GM19397 (cell line): Measurements from ENCODE around the gene ELOVL7.
"Not testable (repeated sequence)": the region's sequence is repeated elsewhere in the genome, so short reads cannot be mapped to it uniquely, and the experiment has no call there.

Experiments used
- ATAC-seq: cut with Tn5 transposase; IDR thresholded peaks from one replicate; pipeline ENCODE4 v1.9.1; 2021; ENCODE audit warnings: mild to moderate bottlenecking, moderate library complexity; ENCODE audit not compliant: unreplicated experiment

Gene ELOVL7

DNA sequence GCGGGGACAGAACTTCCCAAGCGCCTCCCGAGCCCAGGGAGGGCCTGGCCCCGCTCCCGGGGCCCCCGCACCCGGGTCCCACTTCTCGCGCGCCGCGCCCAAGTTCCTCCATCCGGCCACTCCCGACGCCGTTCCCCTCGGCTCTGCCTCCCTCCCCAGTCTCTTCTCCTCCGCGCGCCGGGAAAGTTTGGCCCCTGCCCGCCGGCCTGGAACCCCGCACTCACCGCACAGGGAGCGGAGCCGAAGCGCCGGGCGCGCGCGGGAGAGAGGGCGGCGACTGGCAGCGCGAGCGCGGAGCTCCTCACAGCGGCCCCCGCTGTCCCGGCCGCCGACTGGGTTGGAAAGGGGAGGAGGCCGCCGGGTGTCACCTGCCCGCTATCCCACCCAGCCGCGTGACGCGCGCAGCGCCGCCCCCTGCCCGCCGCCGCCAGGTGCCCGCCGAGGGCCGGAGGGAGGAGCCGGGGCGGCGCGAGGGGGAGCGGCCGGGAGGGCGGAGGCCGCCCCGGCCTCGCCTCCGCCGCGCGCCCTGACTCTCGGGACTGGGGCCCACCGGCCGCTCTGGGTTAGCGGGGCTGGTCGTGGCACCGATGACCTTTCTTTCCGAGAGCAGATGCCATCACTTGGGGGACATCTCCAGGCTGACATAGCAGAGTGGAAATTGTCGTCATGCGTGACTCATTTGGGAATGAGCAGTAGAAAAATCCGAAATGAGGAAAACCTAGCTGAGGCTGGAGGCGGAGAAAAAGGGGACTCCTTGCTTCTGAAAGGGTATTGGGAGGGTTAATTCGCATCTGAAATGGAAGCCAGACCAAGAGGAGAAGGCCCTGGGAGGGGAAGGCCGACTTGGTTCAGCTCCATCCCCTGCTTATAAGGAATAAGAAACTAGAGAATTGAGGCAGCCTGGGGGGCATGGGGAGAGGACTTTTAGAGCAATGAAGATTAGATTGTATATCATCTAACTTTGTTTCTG, at the start of gene ELOVL7:
Gene ELOVL7, minus strand, starts transcription at position 334 of the 970 bp plus-strand sequence. CDS start 56,872 bp downstream, outside the sequence.
- ATAC-seq = peak; percentile 91

DNA sequence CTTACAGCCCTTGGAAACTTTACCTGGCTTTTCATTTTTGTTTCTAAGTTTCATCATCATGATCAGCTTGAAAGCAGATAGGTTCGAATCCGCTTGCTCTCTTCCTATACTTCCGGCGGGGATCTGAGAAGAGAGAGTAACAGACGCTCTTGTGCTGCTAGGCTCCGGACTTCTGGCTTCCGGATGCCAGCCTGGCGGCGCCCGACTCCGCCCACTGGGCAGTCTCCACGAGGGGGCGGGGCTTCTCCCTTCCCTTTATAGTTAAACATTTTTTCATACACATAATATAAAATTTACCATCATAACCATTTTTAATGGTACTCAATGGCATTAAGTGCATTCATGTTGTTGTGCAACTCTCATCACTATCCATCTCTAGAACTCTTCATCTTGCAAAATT, 49.5 kb upstream of the ELOVL7 start:
- ATAC-seq = no peak

DNA sequence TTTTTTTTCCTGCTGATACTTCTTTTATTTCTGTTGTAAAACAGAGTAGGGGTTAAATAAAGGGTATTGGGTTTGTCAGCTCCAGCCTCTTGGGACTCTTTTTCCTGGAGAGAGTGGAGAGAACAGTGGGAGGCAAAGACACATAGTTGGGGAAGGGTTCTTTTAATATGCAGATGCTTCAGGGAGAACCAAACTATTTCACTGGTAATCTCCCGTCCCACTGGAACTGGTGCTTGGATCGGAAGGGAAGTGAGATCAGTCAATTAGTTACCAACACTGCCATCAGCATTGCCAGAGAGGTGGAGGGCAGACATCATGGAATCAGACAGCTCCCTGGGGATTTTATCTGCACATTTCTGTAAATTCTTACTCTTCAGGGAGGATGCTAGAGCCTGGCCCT, 47.6 kb upstream of the ELOVL7 start:
- no peak for ATAC-seq

DNA sequence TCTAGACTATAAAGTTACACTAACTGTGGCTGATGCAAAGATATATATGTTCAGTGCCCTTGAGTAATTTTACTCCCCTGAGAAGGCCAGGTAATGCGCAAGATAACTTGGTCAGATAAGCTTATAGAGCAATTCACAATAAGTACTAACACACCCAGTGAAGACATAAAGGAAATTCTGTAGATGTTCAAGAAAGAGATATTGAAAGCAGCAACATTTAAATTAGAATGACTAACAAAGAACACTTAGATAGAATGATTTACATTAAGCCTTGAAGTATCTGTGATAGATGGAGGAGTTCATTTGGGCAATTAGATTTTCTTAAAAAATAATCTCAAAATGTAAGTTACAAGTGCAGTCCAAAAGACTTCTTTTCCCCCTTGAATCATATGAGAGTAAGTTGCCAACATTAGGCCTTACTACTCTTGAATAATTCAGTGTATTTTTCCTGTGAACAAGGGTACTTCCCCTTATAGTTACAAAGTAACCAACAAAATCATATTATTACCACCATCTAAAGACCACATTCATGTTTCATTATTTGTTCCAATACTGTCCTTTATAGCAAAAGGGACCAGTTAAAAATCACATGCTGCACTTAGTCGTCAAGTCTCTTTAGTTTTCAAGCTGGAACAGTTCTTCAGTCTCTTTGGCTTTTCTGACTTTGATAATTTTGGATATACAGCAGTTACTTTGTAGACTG, 44.4 kb upstream of the ELOVL7 start:
- no peak for ATAC-seq

DNA sequence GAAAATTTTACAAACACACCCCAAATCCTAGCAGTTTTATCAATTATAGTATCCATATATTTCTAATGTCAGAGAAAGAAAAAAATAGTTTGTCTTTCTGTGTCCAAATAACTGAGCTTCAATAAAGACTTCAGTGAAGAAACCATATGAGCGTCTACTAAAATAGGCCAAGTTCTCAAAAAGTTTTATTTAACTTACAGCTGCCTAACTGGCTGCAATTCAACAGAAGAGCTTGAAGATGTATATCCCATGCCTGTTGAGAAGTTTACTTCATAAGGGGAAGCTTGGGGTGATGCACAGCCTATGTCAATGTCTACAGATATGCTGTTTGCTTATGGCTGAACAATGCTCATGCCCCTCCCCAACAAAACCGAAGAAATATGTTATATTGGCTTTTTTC, 43.7 kb upstream of the ELOVL7 start:
- no peak for ATAC-seq

DNA sequence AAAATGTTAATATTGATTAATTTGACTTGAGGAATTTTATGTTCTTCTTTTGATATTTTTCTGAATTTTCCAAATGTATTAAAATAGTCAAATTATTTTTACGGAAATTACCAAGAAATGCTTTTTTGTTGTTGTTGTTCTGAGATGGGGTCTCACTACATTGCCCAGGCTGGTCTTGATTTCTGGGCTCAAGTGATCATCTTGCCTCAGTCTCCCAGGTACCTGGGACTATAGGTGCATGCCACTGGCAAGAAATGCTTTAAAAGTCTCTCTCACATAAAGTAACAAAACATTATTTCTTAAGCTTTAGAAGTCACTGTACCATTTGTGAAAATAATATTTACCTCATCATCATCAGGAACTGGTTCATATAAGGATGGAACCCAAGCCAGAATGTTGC, 43.0 kb upstream of the ELOVL7 start:
- no peak for ATAC-seq

DNA sequence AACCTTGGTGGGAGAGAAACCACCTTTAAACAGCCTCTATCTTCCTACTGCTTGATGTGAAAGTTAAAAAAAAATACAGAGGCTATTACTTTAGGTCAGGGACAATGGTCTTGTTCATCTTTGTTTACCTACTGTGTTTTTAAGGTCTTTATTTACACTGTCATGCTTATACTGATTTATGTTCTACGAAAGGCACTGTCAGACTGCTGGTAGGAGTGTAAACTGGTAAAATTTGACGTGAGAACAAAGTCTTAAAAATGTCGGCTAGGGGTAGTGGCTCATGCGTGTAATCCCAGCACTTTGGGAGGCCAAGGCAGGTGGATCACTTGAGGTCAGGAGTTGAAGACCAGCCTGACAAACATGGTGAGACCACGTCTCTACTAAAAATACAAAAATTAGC, 42.1 kb upstream of the ELOVL7 start:
- no peak for ATAC-seq

DNA sequence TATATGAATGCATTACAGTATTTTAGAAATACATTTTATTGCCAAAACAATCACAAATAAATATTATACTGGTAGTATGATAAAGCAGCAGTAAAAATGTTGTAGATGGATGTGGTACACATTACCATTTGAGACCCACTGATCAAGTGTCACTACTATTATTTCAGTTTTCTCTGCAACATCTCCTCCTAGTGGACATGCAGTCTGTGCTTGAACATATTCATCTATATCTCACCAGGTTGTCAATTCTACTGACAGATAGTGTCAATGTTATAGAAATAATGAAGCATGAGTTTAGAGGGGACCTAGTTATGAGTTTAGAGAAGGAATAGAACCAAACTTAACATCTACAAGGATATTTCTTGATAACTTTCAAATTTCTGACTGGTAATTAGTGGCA, 39.2 kb upstream of the ELOVL7 start:
- ATAC-seq = no peak

DNA sequence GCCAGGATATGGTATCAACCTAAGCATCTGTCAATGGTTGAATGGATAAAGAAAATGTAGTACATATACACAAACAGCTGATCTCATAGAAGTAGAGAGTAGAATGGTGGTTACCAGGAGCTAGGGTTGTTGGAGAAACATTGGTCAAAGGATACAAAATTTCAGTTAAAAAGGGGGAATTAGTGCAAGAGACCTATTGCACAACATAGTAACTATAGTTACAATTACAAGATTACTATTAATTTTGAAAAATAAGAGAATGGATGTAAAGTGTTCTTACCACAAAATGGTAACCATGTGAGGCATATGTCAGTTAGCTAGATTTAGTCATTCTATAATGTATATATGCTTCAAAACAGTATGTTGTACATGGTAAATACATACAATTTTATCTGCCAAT, 28.8 kb upstream of the ELOVL7 start:
- ATAC-seq = no peak

DNA sequence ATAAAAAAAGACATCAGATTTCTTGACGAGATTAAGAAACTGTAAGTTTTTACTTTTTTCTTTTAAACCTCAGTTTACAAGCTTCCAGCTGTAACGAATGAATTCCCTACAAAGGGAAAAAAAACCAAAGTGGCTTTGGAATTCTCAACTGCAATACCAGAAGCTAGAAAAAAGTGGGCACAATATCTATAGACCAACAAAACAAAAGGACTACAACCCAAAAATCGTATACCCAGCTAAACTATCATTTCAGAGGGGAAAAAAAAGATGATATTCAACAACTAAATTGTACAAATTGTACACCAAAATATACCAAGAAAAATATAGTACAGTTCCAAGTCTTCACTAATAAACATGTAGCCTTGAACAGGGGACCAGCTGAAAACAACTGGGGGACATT, 26.8 kb upstream of the ELOVL7 start:
- no peak for ATAC-seq

DNA sequence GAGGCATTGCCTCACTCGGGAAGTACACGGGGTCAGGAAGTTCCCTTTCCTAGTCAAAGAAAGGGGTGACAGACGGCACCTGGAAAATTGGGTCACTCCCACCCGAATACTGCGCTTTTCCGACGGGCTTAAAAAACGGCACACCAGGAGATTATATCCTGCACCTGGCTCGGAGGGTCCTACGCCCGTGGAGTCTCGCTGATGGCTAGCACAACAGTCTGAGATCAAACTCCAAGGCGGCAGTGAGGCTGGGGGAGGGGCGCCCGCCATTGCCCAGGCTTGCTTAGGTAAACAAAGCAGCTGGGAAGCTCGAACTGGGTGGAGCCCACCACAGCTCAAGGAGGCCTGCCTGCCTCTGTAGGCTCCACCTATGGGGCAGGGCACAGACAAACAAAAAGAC, 16.5 kb upstream of the ELOVL7 start:
- not testable (repeated sequence) for ATAC-seq

DNA sequence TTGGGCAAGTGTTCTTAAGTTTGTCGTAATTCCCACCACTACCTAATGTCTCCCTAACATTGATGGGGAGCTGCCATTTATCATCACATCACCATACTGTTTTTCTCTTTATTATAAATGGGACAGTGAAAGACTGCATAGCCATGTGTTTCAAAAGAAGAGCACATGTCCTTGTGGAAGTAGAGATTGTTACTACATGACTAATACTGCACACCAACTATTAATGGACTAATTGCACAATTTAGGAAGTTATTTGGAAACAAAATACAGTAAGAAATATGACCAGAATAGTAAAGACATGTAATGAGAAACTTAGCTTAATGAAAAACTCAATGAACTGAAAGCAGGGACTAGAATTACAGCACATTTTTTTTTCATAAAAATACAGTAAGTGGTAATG, 12.0 kb upstream of the ELOVL7 start:
- no peak for ATAC-seq

DNA sequence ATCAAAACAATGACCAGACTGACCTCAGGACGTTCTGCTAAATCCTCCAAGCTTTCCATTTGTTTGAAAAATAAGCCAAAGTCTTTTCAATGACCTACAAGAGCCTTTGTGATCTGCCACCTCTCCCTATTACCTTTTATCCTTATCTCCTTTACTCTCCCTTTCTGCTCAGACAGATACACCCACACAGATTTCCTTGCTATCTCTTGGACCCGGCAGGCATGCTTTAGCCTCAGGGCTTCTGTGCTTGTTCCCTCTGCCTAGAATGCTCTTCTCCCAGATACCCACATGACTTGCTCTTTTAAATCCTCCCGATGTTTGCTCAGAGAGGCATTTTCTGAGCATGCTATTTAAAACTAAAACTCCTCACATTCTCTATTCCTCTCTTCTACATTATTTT, 8.9 kb upstream of the ELOVL7 start:
- ATAC-seq = no peak

DNA sequence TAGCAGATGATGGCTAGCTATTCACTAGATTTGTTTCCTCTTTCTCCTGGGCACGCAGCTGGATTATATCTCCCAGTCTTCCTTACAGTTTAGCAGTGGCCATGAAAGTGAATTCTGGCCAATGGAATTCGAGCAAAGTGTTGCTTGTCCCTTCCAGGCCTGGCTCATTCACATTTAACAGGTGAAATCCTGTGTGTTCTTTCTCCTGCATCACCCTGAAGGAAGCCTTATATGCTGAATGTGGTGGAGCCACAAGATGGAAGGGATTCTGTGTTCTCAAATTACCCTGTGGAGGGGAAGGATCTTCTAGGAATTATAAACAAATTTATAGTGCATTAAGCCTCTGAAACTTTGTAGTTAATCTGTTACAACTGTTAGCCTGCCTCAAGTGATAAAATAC, 8.2 kb upstream of the ELOVL7 start:
- no peak for ATAC-seq

DNA sequence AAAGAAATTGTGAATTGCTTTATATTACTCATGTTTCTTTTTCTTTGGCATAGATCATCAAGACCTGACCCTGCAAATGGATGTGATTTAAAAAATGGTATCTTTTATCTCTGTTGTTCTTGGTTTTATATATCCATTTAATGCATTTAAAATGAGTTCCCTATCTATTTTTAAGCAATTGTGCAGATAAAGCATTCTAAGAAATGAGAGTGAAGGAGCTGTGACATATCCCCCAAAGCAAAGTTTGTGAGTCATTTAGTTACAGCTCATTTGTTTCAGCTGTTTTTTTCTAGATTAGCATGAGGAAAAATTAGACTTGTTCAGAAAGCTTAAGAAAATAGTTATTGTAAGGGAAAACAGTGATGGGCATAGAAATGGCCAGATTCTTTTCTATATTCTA, 7.6 kb upstream of the ELOVL7 start:
- no peak for ATAC-seq

DNA sequence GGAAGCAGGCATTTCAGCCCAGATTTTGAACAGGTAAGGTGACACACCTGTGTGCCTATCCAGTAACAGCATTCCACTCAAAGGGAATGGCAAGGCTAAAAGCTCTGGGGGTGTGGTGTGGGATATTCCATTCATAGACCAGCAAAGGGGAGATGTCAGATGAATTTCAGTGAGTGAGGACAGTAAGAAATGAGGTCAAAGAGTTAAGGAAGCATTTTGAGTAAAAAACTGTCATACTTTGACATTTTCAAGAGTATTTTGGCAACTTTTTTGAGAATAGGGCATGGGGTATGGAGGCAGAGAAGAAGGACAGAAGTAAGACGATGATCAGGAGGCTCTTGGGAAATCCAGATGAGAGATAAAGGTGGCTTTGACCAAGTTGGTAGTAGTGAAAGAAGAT, 2.2 kb upstream of the ELOVL7 start:
- ATAC-seq = no peak

DNA sequence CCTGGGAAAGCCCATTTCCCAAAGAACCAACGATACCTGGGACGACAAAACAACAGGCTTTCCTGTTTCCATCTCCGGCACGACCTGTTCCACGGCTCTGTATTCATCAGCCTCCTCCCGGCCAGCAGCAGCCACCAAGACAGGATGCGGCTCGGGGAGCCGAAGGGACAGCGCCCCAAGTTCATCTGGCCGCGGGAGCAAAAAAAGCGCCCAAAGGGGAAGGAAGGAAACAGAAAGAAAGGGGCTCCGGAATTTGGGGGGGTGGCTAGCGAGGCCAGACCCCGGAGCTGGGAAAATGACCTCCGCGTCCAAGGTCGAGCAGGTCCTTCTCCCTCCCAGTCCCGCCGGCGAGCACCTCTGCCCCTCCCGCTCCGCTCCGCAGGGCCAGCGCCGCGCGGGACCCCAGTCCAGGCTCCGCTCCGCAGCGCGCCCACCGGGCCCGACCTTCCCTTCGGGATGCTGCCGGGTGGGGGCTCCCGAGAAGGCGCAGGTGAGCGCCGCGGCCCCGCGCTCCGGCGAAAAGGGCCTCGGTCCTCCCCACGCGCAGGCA, 608 bp downstream of the ELOVL7 start:
- no peak for ATAC-seq

DNA sequence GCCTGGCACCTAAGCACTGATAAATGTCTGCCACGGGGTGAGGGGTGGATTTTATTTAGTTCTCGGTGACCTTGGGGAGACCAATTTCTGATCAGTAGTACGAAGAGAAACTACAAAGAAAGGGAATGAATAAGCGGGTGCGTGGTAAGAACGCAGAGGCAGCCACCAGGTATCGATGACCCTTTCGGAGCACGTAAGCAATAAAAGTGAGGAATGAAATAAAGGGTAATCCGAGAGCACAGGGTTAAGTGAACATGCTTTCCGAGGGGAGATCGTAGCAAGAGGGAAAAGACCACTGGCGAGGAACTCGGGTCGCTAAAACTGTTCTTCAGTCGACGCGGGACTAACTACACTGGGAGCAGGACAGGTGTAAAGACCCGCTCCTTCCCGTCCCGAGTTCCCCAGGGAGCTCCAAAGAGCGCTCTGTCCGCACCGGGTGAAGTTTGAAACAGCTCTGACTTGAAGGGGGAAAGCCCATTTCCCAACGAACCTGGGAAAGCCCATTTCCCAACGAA, 1.1 kb downstream of the ELOVL7 start:
- ATAC-seq = no peak

DNA sequence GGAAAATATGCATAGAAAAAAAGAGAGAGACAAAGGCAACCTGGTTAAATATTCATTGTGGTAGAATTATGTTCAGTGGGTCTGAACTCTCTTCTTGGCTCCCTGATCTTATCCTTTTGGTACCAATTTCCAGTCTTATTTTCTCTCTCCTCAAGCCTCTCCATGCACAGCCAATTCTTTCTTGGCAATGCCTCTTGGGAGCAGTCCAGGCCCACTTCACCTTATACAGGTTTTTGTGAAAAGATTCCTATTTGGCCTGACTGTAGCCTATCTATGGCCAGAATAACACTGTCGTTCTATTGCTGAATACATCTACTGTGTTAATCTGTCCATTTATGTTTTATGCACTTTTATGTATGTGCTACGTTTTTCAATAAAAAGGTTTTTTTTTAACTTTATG, 2.7 kb downstream of the ELOVL7 start:
- ATAC-seq = no peak

DNA sequence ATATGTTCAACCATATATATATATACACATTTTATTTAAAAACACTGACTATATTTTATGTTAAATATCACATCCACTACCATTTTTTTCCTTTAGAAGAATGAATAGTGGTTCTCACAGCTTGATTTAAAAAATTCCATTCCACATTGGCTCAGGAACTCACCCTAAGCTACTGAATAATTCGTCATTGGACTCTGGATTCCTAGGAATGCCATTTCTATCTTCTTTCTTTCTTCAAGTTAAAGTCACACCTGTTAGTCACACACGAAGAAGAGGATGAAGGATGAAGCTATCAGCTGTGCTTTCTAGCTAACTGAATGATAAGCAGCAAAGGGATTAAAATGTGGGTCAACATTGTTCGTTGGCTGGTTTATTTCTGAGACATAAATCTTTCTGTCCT, 7.9 kb downstream of the ELOVL7 start:
- ATAC-seq = no peak

DNA sequence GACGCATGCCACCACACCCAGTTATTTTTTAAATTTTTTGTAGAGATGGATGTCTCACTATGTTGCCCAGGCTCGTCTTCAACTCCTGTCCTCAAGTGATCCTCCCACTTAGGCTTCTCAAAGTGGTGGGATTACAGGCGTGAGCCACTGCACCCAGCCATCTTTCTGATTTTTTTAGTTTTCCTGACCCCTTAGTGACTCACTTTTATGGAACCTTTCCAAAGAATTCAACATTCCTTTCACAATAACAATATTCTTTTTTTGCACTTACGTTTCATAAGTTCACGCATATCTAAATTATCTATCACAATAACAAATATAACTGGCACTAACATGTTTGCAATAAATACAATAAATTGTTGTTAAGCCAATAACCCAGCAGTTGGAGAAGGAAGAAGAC, 8.5 kb downstream of the ELOVL7 start:
- ATAC-seq = no peak

DNA sequence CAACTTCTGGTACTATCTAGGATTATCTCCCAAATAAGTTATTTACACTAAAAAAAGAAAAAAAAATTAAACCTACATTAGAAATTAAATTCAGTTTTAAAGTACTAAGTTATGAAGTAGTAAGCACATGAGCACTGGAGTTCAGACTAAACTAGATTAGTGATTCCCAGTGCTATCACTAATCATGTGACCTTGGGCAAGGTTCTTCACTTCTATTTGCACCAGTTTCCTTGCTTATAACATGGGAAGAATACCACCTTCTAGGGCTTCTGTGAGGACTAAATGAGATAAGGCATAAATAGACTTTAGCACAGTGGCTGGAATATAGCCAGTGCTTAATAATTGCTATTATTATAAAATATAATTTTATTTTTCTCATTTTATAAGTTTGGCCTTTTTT, 10.5 kb downstream of the ELOVL7 start:
- ATAC-seq = no peak
